Measurements from ENCODE around the gene NOS1. TPM values are rescaled to one million over a fixed set of nuclear protein-coding genes. Genes with fewer than 3 reads are reported as not detected.
A peak's percentile ranks its signal among the peaks of the same experiment; 100 is the strongest.

The NOS1 gene
- total RNA-seq, 1 donor from 2014 or later: not detected

- H3K4me3 Mint-ChIP-seq: no peak overlapping the region
Observed at GRCh38 chr12:117273091-117273490, 88.3 kb downstream of the NOS1 start.

GRCh38 chr12:117272690-117273089 is 88.7 kb downstream of the NOS1 start:
- Mint-ChIP-seq H3K27me3 (ENCODE audit: insufficient read depth) (no peaks in the 10 kb centered on the region), H3K4me3 (no peak overlapping the region), H3K9me3 (no peaks in the 10 kb centered on the region), H3K36me3 (ENCODE audit: low read depth) (no peaks in the 10 kb centered on the region), H3K27ac (no peak overlapping the region), H3K4me1 (ENCODE audit: low read depth) (no peaks in the 10 kb centered on the region)
- intact Hi-C loops (cut with micrococcal nuclease): no loop called here
- DNase-seq (ENCODE audit: low spot score): no peak

More at GRCh38 chr12:117273091-117273490, 88.3 kb downstream of the NOS1 start:
- no peaks in the 10 kb centered on the region for H3K9me3 Mint-ChIP-seq
- no peaks in the 10 kb centered on the region for H3K27me3 Mint-ChIP-seq (ENCODE audit: insufficient read depth)
- H3K36me3 Mint-ChIP-seq (ENCODE audit: low read depth): no peaks in the 10 kb centered on the region
- intact Hi-C loops (cut with micrococcal nuclease): no loop called here
- H3K4me1 Mint-ChIP-seq (ENCODE audit: low read depth): no peaks in the 10 kb centered on the region
- no peak for DNase-seq (ENCODE audit: low spot score)
- no peak overlapping the region for H3K27ac Mint-ChIP-seq

GRCh38 chr12:117262749-117263148 is 98.7 kb downstream of the NOS1 start:
- intact Hi-C loops (cut with micrococcal nuclease): no loop called here
- no peaks in the 10 kb centered on the region for H3K36me3 Mint-ChIP-seq (ENCODE audit: low read depth)
- no peak for DNase-seq (ENCODE audit: low spot score)
- H3K27me3 Mint-ChIP-seq (ENCODE audit: insufficient read depth): peaks cover 2% of the 10 kb centered on the region
- H3K4me1 Mint-ChIP-seq (ENCODE audit: low read depth): no peaks in the 10 kb centered on the region
- no peak overlapping the region for H3K27ac Mint-ChIP-seq
- H3K4me3 Mint-ChIP-seq: no peak overlapping the region
- H3K9me3 Mint-ChIP-seq: no peaks in the 10 kb centered on the region

- H3K36me3 Mint-ChIP-seq (ENCODE audit: low read depth): no peaks in the 10 kb centered on the region
- H3K27ac Mint-ChIP-seq: no peak overlapping the region
- intact Hi-C loops (cut with micrococcal nuclease): no loop called here
- H3K9me3 Mint-ChIP-seq: no peaks in the 10 kb centered on the region
- no peaks in the 10 kb centered on the region for H3K4me1 Mint-ChIP-seq (ENCODE audit: low read depth)
- H3K27me3 Mint-ChIP-seq (ENCODE audit: insufficient read depth): peaks cover 2% of the 10 kb centered on the region
- no peak overlapping the region for H3K4me3 Mint-ChIP-seq
- no peak for DNase-seq (ENCODE audit: low spot score)
Observed at GRCh38 chr12:117261247-117261646, 100.2 kb downstream of the NOS1 start.

GRCh38 chr12:117255386-117255785 is 106.0 kb downstream of the NOS1 start:
- no peak for DNase-seq (ENCODE audit: low spot score)
- peaks cover 2% of the 10 kb centered on the region for H3K27me3 Mint-ChIP-seq (ENCODE audit: insufficient read depth)
- no peaks in the 10 kb centered on the region for H3K36me3 Mint-ChIP-seq (ENCODE audit: low read depth)
- H3K9me3 Mint-ChIP-seq: no peaks in the 10 kb centered on the region
- no peaks in the 10 kb centered on the region for H3K4me1 Mint-ChIP-seq (ENCODE audit: low read depth)
- no peak overlapping the region for H3K27ac Mint-ChIP-seq
- intact Hi-C loops (cut with micrococcal nuclease): no loop called here
- H3K4me3 Mint-ChIP-seq: no peak overlapping the region

- DNase-seq (ENCODE audit: low spot score): no peak
- H3K36me3 Mint-ChIP-seq (ENCODE audit: low read depth): no peaks in the 10 kb centered on the region
- H3K9me3 Mint-ChIP-seq: no peaks in the 10 kb centered on the region
- no peak overlapping the region for H3K27ac Mint-ChIP-seq
- intact Hi-C loops (cut with micrococcal nuclease): no loop called here
- peaks cover 2% of the 10 kb centered on the region for H3K27me3 Mint-ChIP-seq (ENCODE audit: insufficient read depth)
- H3K4me1 Mint-ChIP-seq (ENCODE audit: low read depth): no peaks in the 10 kb centered on the region
- H3K4me3 Mint-ChIP-seq: no peak overlapping the region
Observed at GRCh38 chr12:117243488-117243887, 117.9 kb downstream of the NOS1 start.

GRCh38 chr12:117241697-117242096 is 119.7 kb downstream of the NOS1 start:
- intact Hi-C loops (cut with micrococcal nuclease): no loop called here
- H3K27ac Mint-ChIP-seq: no peak overlapping the region
- no peaks in the 10 kb centered on the region for H3K36me3 Mint-ChIP-seq (ENCODE audit: low read depth)
- DNase-seq (ENCODE audit: low spot score): no peak
- no peak overlapping the region for H3K4me3 Mint-ChIP-seq
- H3K4me1 Mint-ChIP-seq (ENCODE audit: low read depth): no peaks in the 10 kb centered on the region
- no peaks in the 10 kb centered on the region for H3K27me3 Mint-ChIP-seq (ENCODE audit: insufficient read depth)
- no peaks in the 10 kb centered on the region for H3K9me3 Mint-ChIP-seq

- intact Hi-C loops (cut with micrococcal nuclease): no loop called here
- no peak overlapping the region for H3K4me3 Mint-ChIP-seq
Observed at GRCh38 chr12:117240081-117240755, 121.2 kb downstream of the NOS1 start.

GRCh38 chr12:117236456-117237001 is 124.9 kb downstream of the NOS1 start:
- no peak overlapping the region for H3K4me3 Mint-ChIP-seq
- H3K4me1 Mint-ChIP-seq (ENCODE audit: low read depth): no peaks in the 10 kb centered on the region
- intact Hi-C loops (cut with micrococcal nuclease): loop anchor here (1.0 kb wide), 2 partner anchors 351 to 601 kb away; no protein-coding TSS in a partner anchor
- H3K36me3 Mint-ChIP-seq (ENCODE audit: low read depth): no peaks in the 10 kb centered on the region
- DNase-seq (ENCODE audit: low spot score): peak; percentile 52
- H3K27me3 Mint-ChIP-seq (ENCODE audit: insufficient read depth): peaks cover 3% of the 10 kb centered on the region
- no peaks in the 10 kb centered on the region for H3K9me3 Mint-ChIP-seq
- no peak overlapping the region for H3K27ac Mint-ChIP-seq

More at GRCh38 chr12:117240081-117240755, 121.2 kb downstream of the NOS1 start:
- H3K9me3 Mint-ChIP-seq: no peaks in the 10 kb centered on the region
- no peak overlapping the region for H3K27ac Mint-ChIP-seq
- DNase-seq (ENCODE audit: low spot score): no peak
- no peaks in the 10 kb centered on the region for H3K36me3 Mint-ChIP-seq (ENCODE audit: low read depth)
- H3K27me3 Mint-ChIP-seq (ENCODE audit: insufficient read depth): peaks cover 2% of the 10 kb centered on the region
- H3K4me1 Mint-ChIP-seq (ENCODE audit: low read depth): no peaks in the 10 kb centered on the region

- Mint-ChIP-seq H3K4me1 (ENCODE audit: low read depth) (no peaks in the 10 kb centered on the region), H3K36me3 (ENCODE audit: low read depth) (no peaks in the 10 kb centered on the region), H3K27me3 (ENCODE audit: insufficient read depth) (peaks cover 3% of the 10 kb centered on the region), H3K27ac (no peak overlapping the region), H3K9me3 (no peaks in the 10 kb centered on the region), H3K4me3 (no peak overlapping the region)
- DNase-seq (ENCODE audit: low spot score): no peak
- intact Hi-C loops (cut with micrococcal nuclease): no loop called here
Observed at GRCh38 chr12:117235261-117235660, 126.2 kb downstream of the NOS1 start.

GRCh38 chr12:117234441-117234840 is 127.0 kb downstream of the NOS1 start:
- Mint-ChIP-seq H3K4me3 (no peak overlapping the region), H3K36me3 (ENCODE audit: low read depth) (no peaks in the 10 kb centered on the region)
- no peak for DNase-seq (ENCODE audit: low spot score)

GRCh38 chr12:117231750-117232149 is 129.7 kb downstream of the NOS1 start:
- H3K9me3 Mint-ChIP-seq: no peaks in the 10 kb centered on the region

More at GRCh38 chr12:117234441-117234840, 127.0 kb downstream of the NOS1 start:
- peaks cover 3% of the 10 kb centered on the region for H3K27me3 Mint-ChIP-seq (ENCODE audit: insufficient read depth)
- no peaks in the 10 kb centered on the region for H3K9me3 Mint-ChIP-seq
- H3K27ac Mint-ChIP-seq: no peak overlapping the region
- no peaks in the 10 kb centered on the region for H3K4me1 Mint-ChIP-seq (ENCODE audit: low read depth)
- intact Hi-C loops (cut with micrococcal nuclease): no loop called here

GRCh38 chr12:117228239-117228638 is 133.2 kb downstream of the NOS1 start:
- Mint-ChIP-seq H3K27ac (no peak overlapping the region), H3K4me1 (ENCODE audit: low read depth) (no peaks in the 10 kb centered on the region), H3K27me3 (ENCODE audit: insufficient read depth) (no peaks in the 10 kb centered on the region), H3K9me3 (no peaks in the 10 kb centered on the region), H3K36me3 (ENCODE audit: low read depth) (no peaks in the 10 kb centered on the region), H3K4me3 (no peak overlapping the region)
- DNase-seq (ENCODE audit: low spot score): no peak
- intact Hi-C loops (cut with micrococcal nuclease): no loop called here

More at GRCh38 chr12:117231750-117232149, 129.7 kb downstream of the NOS1 start:
- H3K4me3 Mint-ChIP-seq: no peak overlapping the region
- intact Hi-C loops (cut with micrococcal nuclease): no loop called here
- no peak overlapping the region for H3K27ac Mint-ChIP-seq
- no peak for DNase-seq (ENCODE audit: low spot score)
- H3K4me1 Mint-ChIP-seq (ENCODE audit: low read depth): no peaks in the 10 kb centered on the region
- no peaks in the 10 kb centered on the region for H3K36me3 Mint-ChIP-seq (ENCODE audit: low read depth)
- H3K27me3 Mint-ChIP-seq (ENCODE audit: insufficient read depth): peaks cover 3% of the 10 kb centered on the region

Measured in activated T-helper 1 cell treated with anti-CD3 and anti-CD28 coated beads, Interleukin-12 subunit alpha, Interleukin-12 subunit beta, Interleukin-2, Interleukin-4 antibody, amounts not matched to agents 30 ng/mL and 10 ng/mL and 1 ng/mL, durations not matched to agents 14 hours and 24 hours and 36 hours (primary cell).